ENCODE measurements around the gene CDK3.

The CDK3 gene

DNA sequence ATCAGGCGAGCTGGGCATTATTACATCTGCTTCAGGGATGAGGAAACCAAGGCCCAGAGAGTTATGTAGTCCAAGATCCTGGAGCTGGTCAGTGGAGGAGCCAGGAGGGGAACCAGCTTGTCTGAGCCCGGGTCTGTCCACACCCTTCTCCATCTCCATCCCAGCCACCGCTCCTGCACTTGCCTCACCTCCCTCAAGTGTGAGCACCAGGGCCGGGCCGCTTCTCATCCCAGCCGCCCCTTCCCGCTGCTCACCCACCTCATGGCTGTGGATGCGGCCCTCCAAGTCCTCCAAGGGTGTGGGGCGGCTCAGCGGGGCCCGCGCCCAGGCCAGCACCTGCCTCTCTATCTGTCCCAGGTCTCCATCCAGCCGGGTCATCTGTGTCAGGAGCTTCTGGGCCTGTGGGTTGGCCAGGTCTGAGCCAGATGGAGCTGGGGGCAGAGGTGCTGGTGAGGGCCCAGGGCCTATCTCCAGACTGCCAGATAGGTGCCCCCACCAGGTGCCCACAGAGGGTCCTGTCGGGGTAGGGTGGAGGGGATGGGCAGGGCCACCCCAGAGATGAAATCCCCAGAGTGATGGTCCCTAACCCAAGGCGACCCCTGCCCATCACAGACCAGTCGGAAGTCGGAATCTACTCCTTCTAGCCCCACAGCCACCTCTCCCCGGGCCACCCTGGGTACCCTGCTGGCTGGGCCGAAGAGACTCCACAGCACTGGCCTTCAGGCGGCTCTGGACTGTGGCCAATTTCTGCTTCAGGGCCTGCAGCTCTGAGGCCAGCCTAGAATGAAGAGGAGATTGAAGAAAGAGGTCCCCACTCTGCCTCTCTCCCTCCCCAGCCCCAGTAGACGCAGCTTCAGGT lies 17.1 kb downstream of the CDK3 start:
- TF ChIP-seq, protein P1, sequence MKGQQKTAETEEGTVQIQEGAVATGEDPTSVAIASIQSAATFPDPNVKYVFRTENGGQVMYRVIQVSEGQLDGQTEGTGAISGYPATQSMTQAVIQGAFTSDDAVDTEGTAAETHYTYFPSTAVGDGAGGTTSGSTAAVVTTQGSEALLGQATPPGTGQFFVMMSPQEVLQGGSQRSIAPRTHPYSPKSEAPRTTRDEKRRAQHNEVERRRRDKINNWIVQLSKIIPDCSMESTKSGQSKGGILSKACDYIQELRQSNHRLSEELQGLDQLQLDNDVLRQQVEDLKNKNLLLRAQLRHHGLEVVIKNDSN (IDR thresholded peaks at IDR 0.05) = no peak
- no peak for TF ChIP-seq NFIC (IDR thresholded peaks at IDR 0.05)
- no peak for TF ChIP-seq CREB1 (IDR thresholded peaks at IDR 0.05; ENCODE audit: low read depth)
- TF ChIP-seq, protein P2, sequence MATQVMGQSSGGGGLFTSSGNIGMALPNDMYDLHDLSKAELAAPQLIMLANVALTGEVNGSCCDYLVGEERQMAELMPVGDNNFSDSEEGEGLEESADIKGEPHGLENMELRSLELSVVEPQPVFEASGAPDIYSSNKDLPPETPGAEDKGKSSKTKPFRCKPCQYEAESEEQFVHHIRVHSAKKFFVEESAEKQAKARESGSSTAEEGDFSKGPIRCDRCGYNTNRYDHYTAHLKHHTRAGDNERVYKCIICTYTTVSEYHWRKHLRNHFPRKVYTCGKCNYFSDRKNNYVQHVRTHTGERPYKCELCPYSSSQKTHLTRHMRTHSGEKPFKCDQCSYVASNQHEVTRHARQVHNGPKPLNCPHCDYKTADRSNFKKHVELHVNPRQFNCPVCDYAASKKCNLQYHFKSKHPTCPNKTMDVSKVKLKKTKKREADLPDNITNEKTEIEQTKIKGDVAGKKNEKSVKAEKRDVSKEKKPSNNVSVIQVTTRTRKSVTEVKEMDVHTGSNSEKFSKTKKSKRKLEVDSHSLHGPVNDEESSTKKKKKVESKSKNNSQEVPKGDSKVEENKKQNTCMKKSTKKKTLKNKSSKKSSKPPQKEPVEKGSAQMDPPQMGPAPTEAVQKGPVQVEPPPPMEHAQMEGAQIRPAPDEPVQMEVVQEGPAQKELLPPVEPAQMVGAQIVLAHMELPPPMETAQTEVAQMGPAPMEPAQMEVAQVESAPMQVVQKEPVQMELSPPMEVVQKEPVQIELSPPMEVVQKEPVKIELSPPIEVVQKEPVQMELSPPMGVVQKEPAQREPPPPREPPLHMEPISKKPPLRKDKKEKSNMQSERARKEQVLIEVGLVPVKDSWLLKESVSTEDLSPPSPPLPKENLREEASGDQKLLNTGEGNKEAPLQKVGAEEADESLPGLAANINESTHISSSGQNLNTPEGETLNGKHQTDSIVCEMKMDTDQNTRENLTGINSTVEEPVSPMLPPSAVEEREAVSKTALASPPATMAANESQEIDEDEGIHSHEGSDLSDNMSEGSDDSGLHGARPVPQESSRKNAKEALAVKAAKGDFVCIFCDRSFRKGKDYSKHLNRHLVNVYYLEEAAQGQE (IDR thresholded peaks at IDR 0.05; ENCODE audit: low read depth) = no peak
- TF ChIP-seq TAF1 (IDR thresholded peaks at IDR 0.05; ENCODE audit: low read depth) = no peak
- TF ChIP-seq, protein P3, sequence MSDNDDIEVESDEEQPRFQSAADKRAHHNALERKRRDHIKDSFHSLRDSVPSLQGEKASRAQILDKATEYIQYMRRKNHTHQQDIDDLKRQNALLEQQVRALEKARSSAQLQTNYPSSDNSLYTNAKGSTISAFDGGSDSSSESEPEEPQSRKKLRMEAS (IDR thresholded peaks at IDR 0.05) = no peak
- TF ChIP-seq TEAD4 (IDR thresholded peaks at IDR 0.05) = no peak
- no peak for TF ChIP-seq EGR1 (IDR thresholded peaks at IDR 0.05)
- no peak for TF ChIP-seq TCF12 (IDR thresholded peaks at IDR 0.05; ENCODE audit: low read depth)
- TF ChIP-seq YY1 (IDR thresholded peaks at IDR 0.05; ENCODE audit: low read depth) = no peak
- TF ChIP-seq EP300 (IDR thresholded peaks at IDR 0.05; ENCODE audit: borderline replicate concordance) = no peak
- no peak for TF ChIP-seq FOXM1 (IDR thresholded peaks at IDR 0.05; ENCODE audit: borderline replicate concordance, low read depth)

DNA sequence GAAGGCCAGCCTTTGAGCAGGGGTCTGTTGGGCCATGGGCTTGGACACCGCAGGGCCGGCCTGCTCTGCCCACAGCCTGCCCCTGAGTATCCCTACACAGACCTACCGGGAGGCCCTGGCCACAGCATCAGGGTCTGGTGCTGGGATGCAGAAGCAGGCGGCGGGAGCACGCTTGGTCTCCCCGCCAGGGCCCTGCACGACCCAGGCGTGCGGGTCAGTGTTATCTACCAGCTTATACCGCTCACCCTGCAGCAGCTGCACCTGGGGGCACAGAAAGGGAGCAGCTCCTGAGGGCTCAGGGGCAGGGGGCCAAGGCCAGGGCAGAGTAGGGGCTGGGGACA lies 17.7 kb downstream of the CDK3 start:
- TF ChIP-seq TEAD4 (IDR thresholded peaks at IDR 0.05) (no peak), NFIC (IDR thresholded peaks at IDR 0.05) (no peak), RAD21 (IDR thresholded peaks at IDR 0.05; ENCODE audit: low read depth) (no peak), ZBTB7A (IDR thresholded peaks at IDR 0.05; ENCODE audit: low read depth) (no peak), FOXM1 (IDR thresholded peaks at IDR 0.05; ENCODE audit: borderline replicate concordance, low read depth) (no peak), CREB1 (IDR thresholded peaks at IDR 0.05; ENCODE audit: low read depth) (no peak), TAF1 (IDR thresholded peaks at IDR 0.05; ENCODE audit: low read depth) (no peak), TCF12 (IDR thresholded peaks at IDR 0.05; ENCODE audit: low read depth) (no peak), YY1 (IDR thresholded peaks at IDR 0.05; ENCODE audit: low read depth) (no peak), EP300 (IDR thresholded peaks at IDR 0.05; ENCODE audit: borderline replicate concordance) (no peak), CEBPB (IDR thresholded peaks at IDR 0.05) (no peak)
- TF ChIP-seq, protein P2 (IDR thresholded peaks at IDR 0.05; ENCODE audit: low read depth) = no peak
- TF ChIP-seq, protein P3 (IDR thresholded peaks at IDR 0.05) = no peak
- TF ChIP-seq, protein P1 (IDR thresholded peaks at IDR 0.05) = no peak

DNA sequence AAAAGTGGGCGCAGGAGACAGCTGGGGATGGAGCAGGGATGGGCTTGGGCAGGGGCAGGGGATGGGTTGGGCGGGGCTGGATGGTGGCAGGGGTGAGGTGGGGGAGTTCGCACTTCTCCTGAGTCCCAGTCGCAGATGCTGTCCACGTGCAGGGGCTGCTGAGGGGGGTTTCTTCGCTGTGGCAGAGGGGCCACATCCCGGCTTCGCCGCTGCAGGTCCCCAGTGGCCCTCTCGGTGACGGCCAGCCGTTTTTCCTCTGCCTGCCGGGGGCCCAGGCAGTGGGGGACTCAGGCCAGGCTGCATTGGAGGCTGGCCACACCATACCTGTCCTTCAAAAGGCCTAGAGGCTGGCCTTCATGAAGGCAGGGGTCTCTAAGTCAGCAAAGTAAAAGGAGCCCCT lies 18.1 kb downstream of the CDK3 start:
- no peak for TF ChIP-seq TAF1 (IDR thresholded peaks at IDR 0.05; ENCODE audit: low read depth)
- TF ChIP-seq, protein P3 (IDR thresholded peaks at IDR 0.05) = no peak
- no peak for TF ChIP-seq YY1 (IDR thresholded peaks at IDR 0.05; ENCODE audit: low read depth)
- TF ChIP-seq CEBPB (IDR thresholded peaks at IDR 0.05) = no peak
- no peak for TF ChIP-seq ZBTB7A (IDR thresholded peaks at IDR 0.05; ENCODE audit: low read depth)
- no peak for TF ChIP-seq TCF12 (IDR thresholded peaks at IDR 0.05; ENCODE audit: low read depth)

DNA sequence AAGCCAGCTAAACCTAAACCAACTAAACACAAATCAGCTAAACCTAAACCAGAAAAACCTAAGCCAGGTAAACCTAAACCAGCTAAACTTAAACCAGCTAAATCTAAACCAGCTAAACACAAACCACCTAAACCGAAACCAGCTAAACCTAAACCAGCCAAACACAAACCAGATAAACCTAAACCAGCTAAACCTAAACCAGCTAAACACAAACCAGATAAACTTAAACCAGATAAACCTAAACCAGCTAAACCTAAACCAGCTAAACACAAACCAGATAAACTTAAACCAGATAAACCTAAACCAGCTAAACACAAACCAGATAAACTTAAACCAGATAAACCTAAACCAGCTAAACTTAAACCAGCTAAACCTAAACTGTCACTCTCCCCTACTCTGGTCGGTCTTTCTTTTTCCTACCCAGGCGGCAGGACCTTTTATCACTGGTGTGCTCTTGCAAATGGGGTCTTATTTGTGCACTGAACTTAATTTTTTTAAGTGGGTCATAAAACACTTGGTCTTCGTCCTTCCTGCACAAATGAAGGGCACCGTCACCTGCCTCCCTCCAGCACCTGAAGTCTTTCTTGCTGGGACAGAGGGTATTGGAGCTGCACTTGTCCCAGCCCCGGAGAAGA lies 19.3 kb downstream of the CDK3 start:
- TF ChIP-seq FOXM1 (IDR thresholded peaks at IDR 0.05; ENCODE audit: borderline replicate concordance, low read depth) (no peak), TCF12 (IDR thresholded peaks at IDR 0.05; ENCODE audit: low read depth) (no peak), NFIC (IDR thresholded peaks at IDR 0.05) (no peak), YY1 (IDR thresholded peaks at IDR 0.05; ENCODE audit: low read depth) (no peak), RAD21 (IDR thresholded peaks at IDR 0.05; ENCODE audit: low read depth) (no peak), EGR1 (IDR thresholded peaks at IDR 0.05) (no peak)
- TF ChIP-seq, protein P2 (IDR thresholded peaks at IDR 0.05; ENCODE audit: low read depth) = no peak
- TF ChIP-seq, protein P1 (IDR thresholded peaks at IDR 0.05) = no peak

All from Ishikawa (cell line).